Measurements from ENCODE around the gene DES. TPM values are rescaled to one million over a fixed set of nuclear protein-coding genes. Genes with fewer than 3 reads are reported as not detected.

DES gene
- total RNA-seq, 1 experiment from 2014 or later = 4.2 TPM

GRCh38 chr2:219426068-219426443 lies 7.9 kb downstream of the DES start:
- H3K9me3 ChIP-seq (ENCODE audit: control insufficient read depth in 1 of 2, insufficient read depth in 1 of 2, low read depth in 1 of 2, low read length in 2 of 2) = no peaks in the 10 kb centered on the region
- no peaks in the 10 kb centered on the region for H3K27me3 ChIP-seq (ENCODE audit: insufficient read depth, low read length)
- no peaks in the 10 kb centered on the region for H4K20me1 ChIP-seq (ENCODE audit: insufficient read depth)
- H3K4me1 ChIP-seq (ENCODE audit: control insufficient read depth in 1 of 2, insufficient read depth in 2 of 2, low read length in 2 of 2) = peaks cover 0 to 21% of the 10 kb centered on the region in 2 experiments; a peak in 3 of 4 replicates
- H3K79me2 ChIP-seq (ENCODE audit: insufficient read depth, low read length) = no peaks in the 10 kb centered on the region
- ChIA-PET CTCF (no interaction called here), POLR2A (no interaction called here), RAD21 (ENCODE audit: low non-redundant PET in 1 of 2, low total read pairs in 2 of 2, uncharacterized antibody in 2 of 2, unreplicated experiment in 2 of 2) (no interaction called here)
- no TSS peak for BruUV-seq (replicated peaks)
- H3K9ac ChIP-seq (ENCODE audit: low read length) = no peak overlapping the region
- no peaks in the 10 kb centered on the region for H3K36me3 ChIP-seq (ENCODE audit: control insufficient read depth in 1 of 2, insufficient read depth in 2 of 2, low read length in 2 of 2)
- ATAC-seq (no peak), DNase-seq (ENCODE audit: low read depth, low spot score) (no peak)
- intact Hi-C loops (cut with micrococcal nuclease) = no loop called here
- no peaks in the 10 kb centered on the region for H3K9me2 ChIP-seq (ENCODE audit: insufficient read depth)
- no peak overlapping the region for H2AFZ ChIP-seq (ENCODE audit: low read depth, low read length, poor library complexity, severe bottlenecking)
- no peak for TF ChIP-seq CTCF (IDR thresholded peaks at IDR 0.05 in 2 of 3, conservative IDR thresholded peaks at IDR 0.05 in 1 of 3; ENCODE audit: borderline replicate concordance in 1 of 3, insufficient read depth in 1 of 3, low read depth in 2 of 3, low read length in 2 of 3)
- TF ChIP-seq FOSL1 (IDR thresholded peaks at IDR 0.05; ENCODE audit: low read depth) = no peak
- no peak for TF ChIP-seq RAD21 (IDR thresholded peaks at IDR 0.05; ENCODE audit: low read depth)
- TF ChIP-seq CEBPB (IDR thresholded peaks at IDR 0.05; ENCODE audit: low read depth) = no peak
- TF ChIP-seq SRF (IDR thresholded peaks at IDR 0.05; ENCODE audit: low read depth) = no peak
- TF ChIP-seq SIN3A (IDR thresholded peaks at IDR 0.05; ENCODE audit: low read depth) = no peak
- no peak for TF ChIP-seq EGR1 (IDR thresholded peaks at IDR 0.05; ENCODE audit: low read depth)
- TF ChIP-seq ZNF274 (IDR thresholded peaks at IDR 0.05; ENCODE audit: low read depth, low read length) = no peak
- no peak for TF ChIP-seq EZH2 (IDR thresholded peaks at IDR 0.05)
- H3K4me2 ChIP-seq (ENCODE audit: low read length) = no peak overlapping the region
- H3K27ac ChIP-seq (ENCODE audit: low read depth, low read length) = no peak overlapping the region
- H3K4me3 ChIP-seq (replicated peaks in 1 of 2; ENCODE audit: low read depth in 1 of 2, low read length in 2 of 2) = no peak overlapping the region

GRCh38 chr2:219426534-219427136 lies 8.5 kb downstream of the DES start:
- H3K9ac ChIP-seq (ENCODE audit: low read length) = no peak overlapping the region
- H3K27me3 ChIP-seq (ENCODE audit: insufficient read depth, low read length) = no peaks in the 10 kb centered on the region
- H3K27ac ChIP-seq (ENCODE audit: low read depth, low read length) = no peak overlapping the region
- RAD21 ChIA-PET (ENCODE audit: low non-redundant PET in 1 of 2, low total read pairs in 2 of 2, uncharacterized antibody in 2 of 2, unreplicated experiment in 2 of 2) = no interaction called here
- H3K4me3 ChIP-seq (replicated peaks in 1 of 2; ENCODE audit: low read depth in 1 of 2, low read length in 2 of 2) = no peak overlapping the region
- H3K36me3 ChIP-seq (ENCODE audit: control insufficient read depth in 1 of 2, insufficient read depth in 2 of 2, low read length in 2 of 2) = no peaks in the 10 kb centered on the region
- H3K9me2 ChIP-seq (ENCODE audit: insufficient read depth) = no peaks in the 10 kb centered on the region
- no peaks in the 10 kb centered on the region for H3K79me2 ChIP-seq (ENCODE audit: insufficient read depth, low read length)
- intact Hi-C loops (cut with micrococcal nuclease) = no loop called here
- peaks cover 0 to 21% of the 10 kb centered on the region in 2 experiments; a peak in 3 of 4 replicates for H3K4me1 ChIP-seq (ENCODE audit: control insufficient read depth in 1 of 2, insufficient read depth in 2 of 2, low read length in 2 of 2)
- CTCF ChIA-PET = no interaction called here
- no TSS peak for BruUV-seq (replicated peaks)
- POLR2A ChIA-PET = no interaction called here
- H2AFZ ChIP-seq (ENCODE audit: low read depth, low read length, poor library complexity, severe bottlenecking) = no peak overlapping the region
- H3K4me2 ChIP-seq (ENCODE audit: low read length) = no peak overlapping the region
- ATAC-seq (no peak), DNase-seq (ENCODE audit: low read depth, low spot score) (no peak)
- no peaks in the 10 kb centered on the region for H3K9me3 ChIP-seq (ENCODE audit: control insufficient read depth in 1 of 2, insufficient read depth in 1 of 2, low read depth in 1 of 2, low read length in 2 of 2)
- H4K20me1 ChIP-seq (ENCODE audit: insufficient read depth) = no peaks in the 10 kb centered on the region
- TF ChIP-seq EZH2 (IDR thresholded peaks at IDR 0.05) = no peak
- no peak for TF ChIP-seq SIN3A (IDR thresholded peaks at IDR 0.05; ENCODE audit: low read depth)
- TF ChIP-seq CBX3 (IDR thresholded peaks at IDR 0.05; ENCODE audit: low read depth) = no peak
- TF ChIP-seq YY1 (IDR thresholded peaks at IDR 0.05; ENCODE audit: extremely low read depth, insufficient replicate concordance, low read depth, low read length) = no peak
- TF ChIP-seq REST (IDR thresholded peaks at IDR 0.05; ENCODE audit: low read depth) = no peak
- no peak for TF ChIP-seq SRF (IDR thresholded peaks at IDR 0.05; ENCODE audit: low read depth)
- TF ChIP-seq EGR1 (IDR thresholded peaks at IDR 0.05; ENCODE audit: low read depth) = no peak

Measured in HCT116 (cell line).